Neural progenitor cell (in vitro differentiated cells): Measurements from ENCODE around the gene COMMD10. TPM values are rescaled to one million over a fixed set of nuclear protein-coding genes. Genes with fewer than 3 reads are reported as not detected.
"Not testable (repeated sequence)": the region's sequence is repeated elsewhere in the genome, so short reads cannot be mapped to it uniquely, and the experiment has no call there.

Experiments used
- DNase-seq: peaks from one replicate; pipeline ENCODE4 v3.0.0-alpha.2; 2016; ENCODE audit warnings: low spot score
- H2AFZ ChIP-seq: fragments of 200-600 bp; sonication (generic); replicated peaks from 2 replicates; pipeline ENCODE4 v1.6.1; 2016; ENCODE audit warnings: antibody characterized with exemption
- H3F3A ChIP-seq: fragments of 200-600 bp; sonication (generic); 2 replicates; pipeline ENCODE4 v1.6.1; 2016; ENCODE audit warnings: antibody characterized with exemption, low read depth
- H3K27ac ChIP-seq: fragments of 200-600 bp; sonication (generic); 2 replicates; pipeline ENCODE4 v1.5.1; 2016; ENCODE audit warnings: mild to moderate bottlenecking
- H3K27me3 ChIP-seq: fragments of 200-600 bp; sonication (generic); 2 replicates; pipeline ENCODE4 v1.6.1; 2016; ENCODE audit warnings: mild to moderate bottlenecking, moderate library complexity
- H3K36me3 ChIP-seq: fragments of 200-600 bp; sonication (generic); 2 replicates; pipeline ENCODE4 v1.5.1; 2016
- H3K4me1 ChIP-seq: fragments of 200-600 bp; sonication (generic); 2 replicates; pipeline ENCODE4 v1.6.1; 2016; ENCODE audit warnings: mixed run types
- H3K4me2 ChIP-seq: fragments of 200-600 bp; sonication (generic); 2 replicates; pipeline ENCODE4 v1.6.1; 2016
- H3K4me3 ChIP-seq: fragments of 200-600 bp; sonication (generic); 2 replicates; pipeline ENCODE4 v1.5.1; 2016
- H3K79me2 ChIP-seq: fragments of 200-600 bp; sonication (generic); 2 replicates; pipeline ENCODE4 v1.6.1; 2016; ENCODE audit warnings: low read depth
- H3K9ac ChIP-seq: fragments of 200-600 bp; sonication (generic); 2 replicates; pipeline ENCODE4 v1.6.1; 2016
- H3K9me3 ChIP-seq: fragments of 200-600 bp; sonication (generic); 2 replicates; pipeline ENCODE4 v1.5.1; 2016; ENCODE audit warnings: low read depth
- H4K20me1 ChIP-seq: fragments of 200-600 bp; sonication (generic); 2 replicates; pipeline ENCODE4 v1.6.1; 2016; ENCODE audit warnings: low read depth
- H3K27ac Mint-ChIP-seq: 3 replicates; pipeline ENCODE4 v1.8.0; 2021; ENCODE audit warnings: mixed read lengths
- H3K27me3 Mint-ChIP-seq: 2 replicates; pipeline ENCODE4 v1.8.0; 2022; ENCODE audit warnings: low read depth, mild to moderate bottlenecking, inconsistent platforms, moderate library complexity, mixed read lengths; ENCODE audit not compliant: insufficient read depth
- H3K36me3 Mint-ChIP-seq: 3 replicates; pipeline ENCODE4 v1.8.0; 2021; ENCODE audit warnings: mixed read lengths
- H3K4me1 Mint-ChIP-seq: 3 replicates; pipeline ENCODE4 v1.8.0; 2021; ENCODE audit warnings: mixed read lengths
- H3K4me3 Mint-ChIP-seq: 3 replicates; pipeline ENCODE4 v1.8.0; 2021; ENCODE audit warnings: mild to moderate bottlenecking, moderate library complexity, mixed read lengths
- H3K9me3 Mint-ChIP-seq: 3 replicates; pipeline ENCODE4 v1.8.0; 2020; ENCODE audit warnings: mixed read lengths
- CTCF ChIP-seq: fragments of 200-600 bp; sonication (generic); IDR thresholded peaks from 2 replicates; pipeline ENCODE4 v1.5.1; 2017; ENCODE audit warnings: antibody characterized with exemption, mild to moderate bottlenecking
- EZH2 ChIP-seq: fragments of 200-600 bp; sonication (generic); IDR thresholded peaks from 2 replicates; pipeline ENCODE4 v1.6.1; 2017; ENCODE audit warnings: antibody characterized with exemption, mild to moderate bottlenecking, moderate library complexity
- EZH2phosphoT487 ChIP-seq: fragments of 200-600 bp; sonication (generic); IDR thresholded peaks from 2 replicates; pipeline ENCODE4 v1.6.1; 2017; ENCODE audit warnings: antibody characterized with exemption
- total RNA-seq: library from RNA; depleted of rRNA; stranded (reverse); fragments of >200 nt; gene quantifications from 2 replicates; pipeline ENCODE4 v1.2.3, GENCODE V29; 2015; ENCODE audit warnings: low replicate concordance

Gene COMMD10
- total RNA-seq, 1 donor from 2014 or later = 77.0 TPM

DNA sequence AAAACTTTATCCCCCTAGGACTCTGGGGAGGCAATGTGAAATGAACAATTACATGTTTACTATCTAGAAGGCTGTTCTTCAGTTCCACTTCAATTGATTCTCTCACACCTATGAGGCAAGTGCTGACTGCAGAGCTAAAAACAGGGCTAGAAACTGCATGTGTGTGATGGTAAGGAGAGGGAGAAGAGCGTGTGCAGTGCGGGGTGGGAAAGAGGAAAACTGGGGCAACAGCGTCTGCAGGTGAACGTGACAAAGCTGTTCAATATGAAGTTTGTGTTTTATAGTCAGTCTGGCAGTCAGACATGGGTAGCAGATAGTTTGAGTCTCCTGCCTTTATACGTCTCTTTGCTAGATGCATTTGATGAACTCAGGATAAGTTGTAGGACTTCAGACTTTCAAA lies 6.6 kb upstream of the COMMD10 start:
- H3K79me2 ChIP-seq = no peaks in the 10 kb centered on the region
- H3K4me3 ChIP-seq = no peak overlapping the region
- no peaks in the 10 kb centered on the region for H3K27me3 Mint-ChIP-seq
- no peak overlapping the region for H3K4me3 Mint-ChIP-seq
- no peak overlapping the region for H3K9ac ChIP-seq
- no peak overlapping the region for H3K4me2 ChIP-seq
- no peak overlapping the region for H2AFZ ChIP-seq
- no peaks in the 10 kb centered on the region for H3K27me3 ChIP-seq
- no peaks in the 10 kb centered on the region for H3F3A ChIP-seq
- no peaks in the 10 kb centered on the region for H4K20me1 ChIP-seq
- DNase-seq = no peak
- H3K36me3 Mint-ChIP-seq = peaks cover 4% of the 10 kb centered on the region
- peaks cover 2% of the 10 kb centered on the region for H3K9me3 Mint-ChIP-seq
- H3K9me3 ChIP-seq = no peaks in the 10 kb centered on the region
- H3K36me3 ChIP-seq = no peaks in the 10 kb centered on the region
- H3K4me1 ChIP-seq = no peaks in the 10 kb centered on the region
- H3K4me1 Mint-ChIP-seq = no peaks in the 10 kb centered on the region
- no peak overlapping the region for H3K27ac Mint-ChIP-seq
- TF ChIP-seq EZH2 (no peak), EZH2phosphoT487 (no peak), CTCF (no peak)
- H3K27ac ChIP-seq = no peak overlapping the region

DNA sequence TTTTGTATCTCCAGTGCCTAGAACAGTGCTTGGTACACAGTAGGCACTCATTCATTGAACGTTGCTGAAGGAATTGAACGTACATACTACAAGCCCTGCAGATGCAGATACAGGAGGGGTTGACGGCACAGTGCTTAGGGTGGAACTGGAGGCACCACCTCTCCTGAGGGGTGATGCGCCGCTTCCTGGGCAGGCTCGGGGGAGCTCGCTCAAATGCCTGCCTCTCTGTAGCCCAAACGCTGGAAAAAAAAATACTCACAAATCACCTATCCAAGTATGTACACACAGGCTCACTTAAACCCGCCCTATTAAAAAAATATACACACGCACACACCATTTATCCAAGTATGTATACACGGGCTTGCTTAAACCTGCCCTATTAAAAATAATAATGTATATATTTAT lies 536 bp upstream of the COMMD10 start:
- Mint-ChIP-seq H3K4me3 (peak overlapping the region; percentile 98), H3K9me3 (peaks cover 2% of the 10 kb centered on the region), H3K27ac (no peak overlapping the region), H3K36me3 (peaks cover 6% of the 10 kb centered on the region), H3K4me1 (peaks cover 16% of the 10 kb centered on the region), H3K27me3 (peaks cover 2% of the 10 kb centered on the region)
- H2AFZ ChIP-seq = peak overlapping the region; percentile 66
- peaks cover 12% of the 10 kb centered on the region for H3K4me1 ChIP-seq
- no peak for TF ChIP-seq CTCF
- TF ChIP-seq EZH2phosphoT487 = no peak
- TF ChIP-seq EZH2 = no peak
- H3K79me2 ChIP-seq = peaks cover 28% of the 10 kb centered on the region
- peak; percentile 32 for DNase-seq
- peak overlapping the region; percentile 68 for H3K9ac ChIP-seq
- H3K36me3 ChIP-seq = no peaks in the 10 kb centered on the region
- H3K27me3 ChIP-seq = no peaks in the 10 kb centered on the region
- H3K4me2 ChIP-seq = peak overlapping the region; percentile 89
- H3K4me3 ChIP-seq = peak overlapping the region; percentile 76
- H4K20me1 ChIP-seq = no peaks in the 10 kb centered on the region
- H3F3A ChIP-seq = no peaks in the 10 kb centered on the region
- no peaks in the 10 kb centered on the region for H3K9me3 ChIP-seq
- H3K27ac ChIP-seq = no peak overlapping the region

DNA sequence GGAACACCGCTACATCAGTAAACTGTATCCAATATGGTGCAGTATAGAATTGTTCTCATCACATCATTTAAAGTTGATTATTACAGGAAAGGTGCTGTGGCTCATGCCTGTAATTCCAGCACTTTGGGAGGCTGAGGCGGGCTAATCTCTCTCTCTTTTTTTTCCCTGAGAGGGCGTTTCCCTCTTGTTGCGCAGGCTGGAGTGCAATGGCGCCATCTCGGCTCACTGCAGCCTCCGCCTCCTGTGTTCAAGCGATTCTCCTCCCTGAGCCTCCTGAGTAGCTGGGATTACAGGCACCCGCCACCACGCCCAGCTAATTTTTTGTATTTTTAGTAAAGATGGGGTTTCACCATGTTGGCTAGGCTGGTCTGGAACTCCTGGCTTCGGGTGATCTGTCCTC lies 1.5 kb downstream of the COMMD10 start:
- Histone ChIP-seq H3K79me2 (peaks cover 28% of the 10 kb centered on the region), H3K4me2 (peak overlapping the region; percentile 89), H3K4me1 (peaks cover 12% of the 10 kb centered on the region), H3K4me3 (peak overlapping the region; percentile 76)
- DNase-seq, H3F3A ChIP-seq, H3K9ac ChIP-seq, H2AFZ ChIP-seq, H3K27ac Mint-ChIP-seq, H3K9me3 Mint-ChIP-seq, H4K20me1 ChIP-seq, H3K27me3 ChIP-seq, H3K36me3 ChIP-seq, H3K27me3 Mint-ChIP-seq, H3K9me3 ChIP-seq, H3K27ac ChIP-seq, H3K36me3 Mint-ChIP-seq: not testable (repeated sequence)
- peak overlapping the region; percentile 98 for H3K4me3 Mint-ChIP-seq
- H3K4me1 Mint-ChIP-seq = peaks cover 16% of the 10 kb centered on the region

DNA sequence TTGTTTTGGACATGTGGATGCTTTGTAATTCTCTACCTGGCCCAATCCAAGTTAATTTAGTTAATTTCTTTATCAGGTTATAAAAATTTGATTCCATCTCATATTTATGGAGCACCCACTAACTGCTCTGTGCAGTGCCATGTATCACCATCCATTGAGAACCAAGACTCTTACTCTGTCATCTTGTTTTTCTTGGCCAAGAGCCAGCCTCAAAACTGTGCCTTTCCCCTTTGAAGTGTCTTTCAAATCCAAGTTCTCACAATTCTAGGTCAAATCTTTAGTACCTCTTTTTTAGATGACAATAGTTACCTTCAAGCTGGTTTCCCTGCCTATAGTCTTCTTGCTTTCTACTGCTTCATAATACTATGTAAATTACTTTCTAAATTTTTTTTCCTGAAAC lies 3.2 kb downstream of the COMMD10 start:
- no peak overlapping the region for H3K9ac ChIP-seq
- H3K36me3 ChIP-seq = no peaks in the 10 kb centered on the region
- H4K20me1 ChIP-seq = no peaks in the 10 kb centered on the region
- DNase-seq = no peak
- H3K9me3 ChIP-seq = no peaks in the 10 kb centered on the region
- Mint-ChIP-seq H3K4me1 (peaks cover 16% of the 10 kb centered on the region), H3K9me3 (no peaks in the 10 kb centered on the region), H3K36me3 (peaks cover 2% of the 10 kb centered on the region), H3K27me3 (peaks cover 2% of the 10 kb centered on the region), H3K4me3 (no peak overlapping the region), H3K27ac (no peak overlapping the region)
- no peak overlapping the region for H3K27ac ChIP-seq
- no peak overlapping the region for H3K4me2 ChIP-seq
- H3K27me3 ChIP-seq = no peaks in the 10 kb centered on the region
- H3K4me3 ChIP-seq = no peak overlapping the region
- TF ChIP-seq EZH2 (no peak), CTCF (no peak), EZH2phosphoT487 (no peak)
- no peaks in the 10 kb centered on the region for H3F3A ChIP-seq
- H2AFZ ChIP-seq = no peak overlapping the region
- peaks cover 12% of the 10 kb centered on the region for H3K4me1 ChIP-seq
- H3K79me2 ChIP-seq = peaks cover 28% of the 10 kb centered on the region
